Transverse colon (tissue), 3 donors: ENCODE data around the gene RELT.

Experiments
- POLR2A ChIP-seq: fragments of 450-650 bp; IDR thresholded peaks from one replicate; pipeline ENCODE4 v1.6.1; 2016; ENCODE audit warnings: antibody characterized with exemption, mild to moderate bottlenecking, moderate library complexity
- POLR2AphosphoS5 ChIP-seq, 3 donors: sonication (generic); formaldehyde crosslinking; IDR thresholded peaks; one replicate each; pipeline ENCODE4 v1.6.1; 2016; ENCODE audit warnings: antibody characterized with exemption in 3 of 3

GRCh38 chr11:73383249-73384124, 7.3 kb downstream of the RELT start:
- TF ChIP-seq POLR2A = no peak
- TF ChIP-seq POLR2AphosphoS5 (IDR thresholded peaks at IDR 0.05) = no peak
